ENCODE data around the gene COLGALT1. TPM values are rescaled to one million over a fixed set of nuclear protein-coding genes. Genes with fewer than 3 reads are reported as not detected.
A peak's percentile ranks its signal among the peaks of the same experiment; 100 is the strongest.

Gene COLGALT1
- total RNA-seq, 1 donor from 2014 or later, result 121 TPM

DNA sequence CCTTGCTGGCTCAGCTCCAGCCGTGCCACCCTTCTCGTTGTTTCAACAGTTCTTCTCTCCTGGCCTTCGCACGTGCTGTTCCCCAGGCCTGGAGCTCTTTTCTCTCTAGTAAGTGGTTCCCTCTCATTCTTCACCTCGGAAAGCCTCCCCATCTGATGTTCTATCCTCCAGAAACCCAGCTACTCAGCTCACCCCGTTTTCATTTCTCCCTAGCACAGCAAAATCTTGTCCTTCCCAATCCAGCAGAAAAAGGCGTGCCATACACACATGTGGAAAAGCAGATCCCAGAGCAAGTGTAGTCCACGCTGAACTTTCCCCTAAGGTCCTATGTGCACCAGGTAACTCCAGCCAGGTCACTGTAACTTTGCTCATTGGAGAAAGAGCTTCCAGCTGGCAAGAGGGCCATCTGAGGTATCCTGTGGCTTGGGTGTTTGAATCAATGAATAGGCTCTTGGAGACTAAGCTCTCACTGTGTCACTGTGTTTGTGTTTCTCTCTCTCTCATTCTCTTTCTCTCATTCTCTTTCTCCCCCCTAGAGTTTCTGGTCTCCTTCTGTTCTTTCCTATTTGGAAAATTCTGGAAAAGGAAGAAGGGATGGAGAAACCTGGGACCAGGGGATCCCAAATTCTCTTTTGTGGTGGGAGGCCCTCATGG is 49.0 kb downstream of the COLGALT1 start:
- TF ChIP-seq, protein P1, sequence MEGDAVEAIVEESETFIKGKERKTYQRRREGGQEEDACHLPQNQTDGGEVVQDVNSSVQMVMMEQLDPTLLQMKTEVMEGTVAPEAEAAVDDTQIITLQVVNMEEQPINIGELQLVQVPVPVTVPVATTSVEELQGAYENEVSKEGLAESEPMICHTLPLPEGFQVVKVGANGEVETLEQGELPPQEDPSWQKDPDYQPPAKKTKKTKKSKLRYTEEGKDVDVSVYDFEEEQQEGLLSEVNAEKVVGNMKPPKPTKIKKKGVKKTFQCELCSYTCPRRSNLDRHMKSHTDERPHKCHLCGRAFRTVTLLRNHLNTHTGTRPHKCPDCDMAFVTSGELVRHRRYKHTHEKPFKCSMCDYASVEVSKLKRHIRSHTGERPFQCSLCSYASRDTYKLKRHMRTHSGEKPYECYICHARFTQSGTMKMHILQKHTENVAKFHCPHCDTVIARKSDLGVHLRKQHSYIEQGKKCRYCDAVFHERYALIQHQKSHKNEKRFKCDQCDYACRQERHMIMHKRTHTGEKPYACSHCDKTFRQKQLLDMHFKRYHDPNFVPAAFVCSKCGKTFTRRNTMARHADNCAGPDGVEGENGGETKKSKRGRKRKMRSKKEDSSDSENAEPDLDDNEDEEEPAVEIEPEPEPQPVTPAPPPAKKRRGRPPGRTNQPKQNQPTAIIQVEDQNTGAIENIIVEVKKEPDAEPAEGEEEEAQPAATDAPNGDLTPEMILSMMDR (IDR thresholded peaks at IDR 0.05), result no peak
- Mint-ChIP-seq H3K4me3 (ENCODE audit: unreplicated experiment) (no peak overlapping the region), H3K9me3 (ENCODE audit: unreplicated experiment) (no peaks in the 10 kb centered on the region), H3K27me3 (ENCODE audit: unreplicated experiment) (peaks cover 27% of the 10 kb centered on the region), H3K36me3 (ENCODE audit: unreplicated experiment) (no peaks in the 10 kb centered on the region), H3K4me1 (ENCODE audit: unreplicated experiment) (peaks cover 7% of the 10 kb centered on the region), H3K27ac (ENCODE audit: unreplicated experiment) (no peak overlapping the region)
- DNase-seq (ENCODE audit: extremely low spot score, unreplicated experiment), result no peak

DNA sequence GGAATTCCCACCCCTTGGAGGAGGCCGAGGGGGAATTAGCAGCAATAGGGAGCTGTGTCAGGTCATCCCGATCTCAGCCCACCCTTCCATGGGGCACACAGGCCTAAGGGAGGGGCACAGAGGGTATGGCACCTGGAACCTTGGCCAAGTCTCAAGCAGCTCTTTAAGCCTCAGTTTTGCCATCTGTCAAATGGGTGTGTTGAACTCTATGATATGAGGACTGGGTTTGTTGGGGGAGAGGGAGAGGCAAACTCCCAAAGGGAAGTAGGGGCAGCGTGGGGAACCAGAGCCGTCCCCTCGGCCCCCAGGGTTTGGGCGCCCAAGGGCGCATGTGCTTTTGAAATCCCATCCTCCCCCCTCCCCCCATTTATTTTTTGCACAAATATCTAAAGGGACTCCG is 49.7 kb downstream of the COLGALT1 start:
- Mint-ChIP-seq H3K4me1 (ENCODE audit: unreplicated experiment) (peaks cover 7% of the 10 kb centered on the region), H3K27me3 (ENCODE audit: unreplicated experiment) (peaks cover 27% of the 10 kb centered on the region), H3K4me3 (ENCODE audit: unreplicated experiment) (no peak overlapping the region), H3K9me3 (ENCODE audit: unreplicated experiment) (no peaks in the 10 kb centered on the region), H3K36me3 (ENCODE audit: unreplicated experiment) (no peaks in the 10 kb centered on the region), H3K27ac (ENCODE audit: unreplicated experiment) (no peak overlapping the region)
- DNase-seq (ENCODE audit: extremely low spot score, unreplicated experiment), result no peak
- TF ChIP-seq, protein P1 (IDR thresholded peaks at IDR 0.05), result no peak

DNA sequence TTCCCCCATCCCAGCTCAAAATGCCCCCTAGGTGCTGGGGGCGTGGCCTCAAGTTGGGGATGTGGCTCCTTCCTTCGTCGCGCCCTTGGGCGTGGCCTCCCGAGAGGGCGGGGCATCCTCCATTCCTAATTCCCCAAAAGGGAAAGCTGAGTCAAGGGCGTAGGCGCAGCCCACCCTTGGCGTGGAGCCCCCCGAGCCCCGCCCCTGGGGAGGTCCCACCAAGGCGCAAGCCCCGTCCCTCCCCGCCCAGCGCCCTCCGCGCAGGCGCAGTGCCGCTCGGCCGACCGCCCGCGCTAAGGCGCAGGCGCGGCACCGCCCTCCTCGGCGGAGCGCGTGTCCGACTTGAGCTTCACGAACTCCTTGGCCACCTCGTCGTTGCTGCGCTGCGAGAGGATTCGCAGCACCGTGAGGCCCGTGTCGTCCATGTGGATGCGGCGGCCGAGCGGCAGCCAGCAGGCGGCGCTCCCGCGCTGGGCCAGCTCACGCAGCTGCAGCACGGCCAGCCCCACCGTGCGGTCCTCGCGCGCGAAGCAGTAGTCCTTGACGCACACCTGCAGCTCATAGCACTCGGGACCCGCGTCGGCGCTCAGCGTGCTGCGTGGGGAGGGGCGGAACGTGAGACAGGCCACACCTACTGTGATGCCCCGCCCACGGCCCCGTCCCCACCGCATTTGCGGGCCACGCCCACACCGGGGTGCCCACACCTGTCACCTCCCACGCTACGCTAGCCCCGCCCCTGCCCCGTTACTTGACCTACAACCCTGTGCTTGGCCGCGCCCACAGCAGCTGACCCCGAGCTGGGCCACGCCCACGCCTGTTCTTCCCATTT is 50.5 kb downstream of the COLGALT1 start:
- H3K36me3 Mint-ChIP-seq (ENCODE audit: unreplicated experiment), result no peaks in the 10 kb centered on the region
- peaks cover 7% of the 10 kb centered on the region for H3K4me1 Mint-ChIP-seq (ENCODE audit: unreplicated experiment)
- peak; percentile 95 for DNase-seq (ENCODE audit: extremely low spot score, unreplicated experiment)
- H3K9me3 Mint-ChIP-seq (ENCODE audit: unreplicated experiment), result no peaks in the 10 kb centered on the region
- peaks cover 26% of the 10 kb centered on the region for H3K27me3 Mint-ChIP-seq (ENCODE audit: unreplicated experiment)
- H3K27ac Mint-ChIP-seq (ENCODE audit: unreplicated experiment), result peak overlapping the region; percentile 40
- TF ChIP-seq, protein P1 (IDR thresholded peaks at IDR 0.05), result peak; percentile 76
- H3K4me3 Mint-ChIP-seq (ENCODE audit: unreplicated experiment), result peak overlapping the region; percentile 67

DNA sequence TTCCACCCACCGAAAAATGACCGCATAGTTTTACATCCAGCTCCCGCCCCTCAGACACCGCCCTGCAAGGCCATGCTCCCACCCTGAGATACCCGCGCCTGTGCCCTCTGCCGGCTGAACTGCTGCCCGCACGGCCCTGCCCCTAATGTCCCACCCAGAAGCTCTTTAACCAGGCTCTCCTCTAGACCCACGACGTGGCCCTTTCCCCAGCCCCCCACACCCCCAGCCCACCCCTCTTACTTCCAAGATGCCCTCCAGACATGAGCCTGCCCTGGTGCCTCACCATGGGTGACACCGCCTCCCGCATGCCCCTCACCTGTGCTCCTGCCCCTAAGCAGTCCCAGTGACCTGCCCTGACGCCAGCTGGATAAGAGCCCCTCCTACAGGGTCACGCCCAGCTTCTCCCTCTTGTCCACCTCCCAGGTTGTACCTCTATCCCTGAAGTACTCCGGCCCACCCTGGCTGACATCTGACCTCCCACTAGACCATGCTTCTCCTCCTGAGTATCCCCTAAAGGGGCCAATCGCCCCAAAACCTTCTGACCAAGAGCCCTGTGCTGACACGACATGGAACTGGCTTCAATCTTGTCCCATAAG is 51.2 kb downstream of the COLGALT1 start:
- H3K4me3 Mint-ChIP-seq (ENCODE audit: unreplicated experiment), result peak overlapping the region; percentile 67
- H3K27me3 Mint-ChIP-seq (ENCODE audit: unreplicated experiment), result peaks cover 19% of the 10 kb centered on the region
- H3K36me3 Mint-ChIP-seq (ENCODE audit: unreplicated experiment), result no peaks in the 10 kb centered on the region
- TF ChIP-seq, protein P1 (IDR thresholded peaks at IDR 0.05), result no peak
- peaks cover 7% of the 10 kb centered on the region for H3K4me1 Mint-ChIP-seq (ENCODE audit: unreplicated experiment)
- no peak for DNase-seq (ENCODE audit: extremely low spot score, unreplicated experiment)
- no peaks in the 10 kb centered on the region for H3K9me3 Mint-ChIP-seq (ENCODE audit: unreplicated experiment)
- peak overlapping the region; percentile 40 for H3K27ac Mint-ChIP-seq (ENCODE audit: unreplicated experiment)

DNA sequence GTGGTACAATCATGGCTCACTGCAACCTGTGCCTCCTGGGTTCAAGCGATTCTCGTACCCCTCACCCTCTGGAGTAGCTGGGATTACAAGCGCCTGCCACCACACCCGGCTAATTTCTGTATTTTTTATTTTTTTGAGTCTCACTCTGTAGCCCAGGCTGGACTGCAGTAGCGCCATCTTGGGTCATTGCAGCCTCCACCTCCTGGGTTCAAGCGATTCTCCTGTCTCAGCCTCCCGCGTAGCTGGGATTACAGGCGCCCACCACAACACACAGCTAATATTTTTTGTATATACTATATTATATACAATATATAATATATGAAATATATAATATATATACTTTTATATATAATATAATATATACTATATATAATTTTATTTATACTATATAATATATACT is 52.5 kb downstream of the COLGALT1 start:
- no peaks in the 10 kb centered on the region for H3K9me3 Mint-ChIP-seq (ENCODE audit: unreplicated experiment)
- H3K36me3 Mint-ChIP-seq (ENCODE audit: unreplicated experiment), result no peaks in the 10 kb centered on the region
- H3K27ac Mint-ChIP-seq (ENCODE audit: unreplicated experiment), result no peak overlapping the region
- TF ChIP-seq, protein P1 (IDR thresholded peaks at IDR 0.05), result no peak
- H3K27me3 Mint-ChIP-seq (ENCODE audit: unreplicated experiment), result peaks cover 8% of the 10 kb centered on the region
- DNase-seq (ENCODE audit: extremely low spot score, unreplicated experiment), result no peak
- H3K4me1 Mint-ChIP-seq (ENCODE audit: unreplicated experiment), result peaks cover 7% of the 10 kb centered on the region
- H3K4me3 Mint-ChIP-seq (ENCODE audit: unreplicated experiment), result peak overlapping the region; percentile 22
